NCI-H1105 treated with DMSO at 0.1 percent for 48 hours (cell line): Measurements from ENCODE around the gene GPR108.
A peak's percentile ranks its signal among the peaks of the same experiment; 100 is the strongest.
"Not testable (repeated sequence)": the region's sequence is repeated elsewhere in the genome, so short reads cannot be mapped to it uniquely, and the experiment has no call there.

Experiments
- DNase-seq: peaks from one replicate; lab custom pipeline; 2025; lab: John Stamatoyannopoulos, UW

Gene GPR108

GRCh38 chr19:6737284-6737872, at the start of gene GPR108:
Gene GPR108 (minus strand): TSS chr19:6737580. CDS start chr19:6737576, 4 bp downstream.
- peak; percentile 100 for DNase-seq

- no peak for DNase-seq
Observed at GRCh38 chr19:6779206-6779605, 41.8 kb upstream of the GPR108 start.

GRCh38 chr19:6778386-6778785, 41.0 kb upstream of the GPR108 start:
- DNase-seq = no peak

GRCh38 chr19:6777434-6777833, 40.1 kb upstream of the GPR108 start:
- no peak for DNase-seq

GRCh38 chr19:6776999-6777398, 39.6 kb upstream of the GPR108 start:
- DNase-seq = no peak

- DNase-seq = not testable (repeated sequence)
Observed at GRCh38 chr19:6776045-6776444, 38.7 kb upstream of the GPR108 start.

GRCh38 chr19:6774821-6775707, 37.7 kb upstream of the GPR108 start:
- DNase-seq = no peak

GRCh38 chr19:6773323-6773931, 36.0 kb upstream of the GPR108 start:
- no peak for DNase-seq

GRCh38 chr19:6772866-6773322, 35.5 kb upstream of the GPR108 start:
- no peak for DNase-seq

- DNase-seq = no peak
Observed at GRCh38 chr19:6772028-6772865, 34.9 kb upstream of the GPR108 start, which contains the start of gene VAV1. Gene VAV1 (plus strand): TSS chr19:6772708. CDS start chr19:6772808, 100 bp downstream.

GRCh38 chr19:6771648-6772027, 34.3 kb upstream of the GPR108 start:
- not testable (repeated sequence) for DNase-seq

GRCh38 chr19:6769006-6769619, 31.7 kb upstream of the GPR108 start:
- DNase-seq = no peak

GRCh38 chr19:6768236-6768785, 30.9 kb upstream of the GPR108 start:
- no peak for DNase-seq

GRCh38 chr19:6767357-6768235, 30.2 kb upstream of the GPR108 start, which contains the start of gene SH2D3A:
Gene SH2D3A (minus strand): TSS chr19:6767435. CDS start chr19:6763748, 3,687 bp downstream.
- peak; percentile 29 for DNase-seq

GRCh38 chr19:6767081-6767356, 29.6 kb upstream of the GPR108 start:
- peak; percentile 12 for DNase-seq

GRCh38 chr19:6766357-6767080, 29.1 kb upstream of the GPR108 start:
- no peak for DNase-seq

- DNase-seq = peak; percentile 52
Observed at GRCh38 chr19:6765738-6766356, 28.5 kb upstream of the GPR108 start.

GRCh38 chr19:6762253-6762797, 24.9 kb upstream of the GPR108 start:
- not testable (repeated sequence) for DNase-seq
